A673 (cell line): ENCODE measurements around the gene ALLC. TPM values are rescaled to one million over a fixed set of nuclear protein-coding genes. Genes with fewer than 3 reads are reported as not detected.

ENCODE experiments used
- BruUV-seq: library from RNA; stranded (reverse); fragments of 400-500 nt; replicated peaks from 2 replicates; lab custom pipeline; 2021; lab: Mats Ljungman, UMichigan
- CTCF ChIA-PET: fragments of 300-600 bp; sonication (Branson Sonifier 250); formaldehyde crosslinking; loops from one replicate; lab custom pipeline; 2022; ENCODE audit warnings: antibody characterized with exemption; lab: Charles Lee
- POLR2A ChIA-PET: fragments of 300-600 bp; sonication (Branson Sonifier 250); formaldehyde crosslinking; loops from one replicate; lab custom pipeline; 2022; ENCODE audit warnings: antibody characterized with exemption; ENCODE audit not compliant: low non-redundant PET; lab: Charles Lee
- DNase-seq: peaks from one replicate; pipeline ENCODE4 v3.0.0-alpha.2; 2015; ENCODE audit warnings: low spot score
- H3K27ac ChIP-seq: fragments of 200-600 bp; sonication (generic); 2 replicates; pipeline ENCODE4 v1.5.1; 2016; ENCODE audit warnings: mixed run types, low read depth, mild to moderate bottlenecking, mixed read lengths, antibody characterized with exemption, low read length; ENCODE audit not compliant: poor library complexity, severe bottlenecking
- H3K27me3 ChIP-seq: fragments of 200-600 bp; sonication (generic); replicated peaks from 2 replicates; pipeline ENCODE4 v1.6.1; 2017; ENCODE audit warnings: mixed run types, low read depth, mild to moderate bottlenecking, mixed read lengths, antibody characterized with exemption, low read length; ENCODE audit not compliant: insufficient read depth, poor library complexity
- H3K36me3 ChIP-seq: fragments of 200-600 bp; sonication (generic); 2 replicates; pipeline ENCODE4 v1.6.1; 2016; ENCODE audit warnings: mixed run types, mild to moderate bottlenecking, mixed read lengths, antibody characterized with exemption, low read length; ENCODE audit not compliant: insufficient read depth, poor library complexity, severe bottlenecking
- H3K4me1 ChIP-seq: fragments of 200-600 bp; sonication (generic); 2 replicates; pipeline ENCODE4 v1.6.1; 2017; ENCODE audit warnings: mixed run types, mild to moderate bottlenecking, mixed read lengths, antibody characterized with exemption, low read length; ENCODE audit not compliant: insufficient read depth, poor library complexity, severe bottlenecking
- H3K4me3 ChIP-seq: fragments of 200-600 bp; sonication (generic); 2 replicates; pipeline ENCODE4 v1.5.1; 2016; ENCODE audit warnings: low read depth, mixed run types, mild to moderate bottlenecking, mixed read lengths, low read length; ENCODE audit not compliant: poor library complexity, severe bottlenecking
- H3K9me3 ChIP-seq: fragments of 200-600 bp; sonication (generic); 2 replicates; pipeline ENCODE4 v1.6.1; 2016; ENCODE audit warnings: mixed run types, low read depth, mild to moderate bottlenecking, mixed read lengths, antibody characterized with exemption, low read length; ENCODE audit not compliant: poor library complexity, severe bottlenecking
- CTCF ChIP-seq: fragments of 300-800, 200-600 bp; sonication (generic); conservative IDR thresholded peaks from 2 replicates; pipeline ENCODE4 v1.5.1; 2017; ENCODE audit warnings: low read depth, mild to moderate bottlenecking, antibody characterized with exemption, low read length, moderate library complexity, mixed read lengths
- EZH2 ChIP-seq: fragments of 200-600 bp; sonication (generic); IDR thresholded peaks from 2 replicates; pipeline ENCODE4 v1.6.1; 2017; ENCODE audit warnings: borderline replicate concordance, low read depth, mild to moderate bottlenecking, mixed read lengths, antibody characterized with exemption, low read length; ENCODE audit not compliant: poor library complexity, severe bottlenecking
- intact Hi-C: fragments of 100-400 bp; cut with micrococcal nuclease; formaldehyde crosslinking; loops from one replicate; pipeline ENCODE4 v1.10.0; 2022; ENCODE audit not compliant: unreplicated experiment
- total RNA-seq: library from RNA; stranded (reverse); gene quantifications from 2 replicates; pipeline ENCODE4 v1.2.3, GENCODE V29; 2021

Gene ALLC
- total RNA-seq, 1 experiment from 2014 or later: not detected

GRCh38 chr2:3672861-3673678 lies 15.1 kb downstream of the ALLC start:
- no peaks in the 10 kb centered on the region for H3K9me3 ChIP-seq
- DNase-seq: no peak
- no peaks in the 10 kb centered on the region for H3K27me3 ChIP-seq
- ChIA-PET POLR2A (no interaction called here), CTCF (no interaction called here)
- no TSS peak for BruUV-seq
- H3K4me1 ChIP-seq: no peaks in the 10 kb centered on the region
- H3K36me3 ChIP-seq: no peaks in the 10 kb centered on the region
- no peak overlapping the region for H3K4me3 ChIP-seq
- no peak overlapping the region for H3K27ac ChIP-seq
- intact Hi-C loops: no loop called here
- no peak for TF ChIP-seq CTCF
- no peak for TF ChIP-seq EZH2

- ChIA-PET CTCF (no interaction called here), POLR2A (interaction anchor here (0.5 kb wide), 1 partner anchor 1491 kb away, joined by 6 read pairs; no protein-coding TSS in a partner anchor)
- no peaks in the 10 kb centered on the region for H3K27me3 ChIP-seq
- no peak overlapping the region for H3K4me3 ChIP-seq
- intact Hi-C loops: no loop called here
- no peak overlapping the region for H3K27ac ChIP-seq
- H3K9me3 ChIP-seq: no peaks in the 10 kb centered on the region
- TF ChIP-seq CTCF: no peak
- no peak for TF ChIP-seq EZH2
- no peaks in the 10 kb centered on the region for H3K4me1 ChIP-seq
- no peaks in the 10 kb centered on the region for H3K36me3 ChIP-seq
- no TSS peak for BruUV-seq
- DNase-seq: no peak
Observed at GRCh38 chr2:3674066-3674845, 16.3 kb downstream of the ALLC start.

- no peaks in the 10 kb centered on the region for H3K27me3 ChIP-seq
- H3K4me3 ChIP-seq: no peak overlapping the region
- H3K36me3 ChIP-seq: no peaks in the 10 kb centered on the region
- no peaks in the 10 kb centered on the region for H3K4me1 ChIP-seq
- no TSS peak for BruUV-seq
- POLR2A ChIA-PET: no interaction called here
- no peaks in the 10 kb centered on the region for H3K9me3 ChIP-seq
- no peak for DNase-seq
- TF ChIP-seq CTCF (no peak), EZH2 (no peak)
- no peak overlapping the region for H3K27ac ChIP-seq
- intact Hi-C loops: no loop called here
- CTCF ChIA-PET: no interaction called here
Observed at GRCh38 chr2:3675687-3676086, 17.7 kb downstream of the ALLC start.
